ENCODE data around the gene ATP6AP2. TPM values are rescaled to one million over a fixed set of nuclear protein-coding genes. Genes with fewer than 3 reads are reported as not detected.

The ATP6AP2 gene
- total RNA-seq, 4 donors from 2014 or later, result 92.6 to 141 (median 122) TPM

DNA sequence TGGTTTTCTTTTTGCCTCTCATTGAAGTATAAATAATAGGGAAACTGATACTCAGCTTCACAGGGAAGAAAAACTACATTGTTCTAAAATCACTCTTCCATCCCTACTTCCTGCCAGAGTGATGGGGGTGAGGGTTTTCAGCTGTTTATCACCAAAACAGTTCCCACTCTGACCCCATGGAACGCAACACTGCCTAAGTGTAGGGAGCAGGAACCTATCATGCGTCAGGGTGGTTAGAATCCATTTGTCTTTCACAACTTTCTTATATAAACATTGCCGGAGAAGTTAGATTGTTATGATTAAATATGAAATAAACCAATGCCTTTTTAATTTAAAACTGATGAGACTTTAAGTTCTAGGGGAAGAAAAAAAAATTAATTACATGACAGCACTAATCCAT lies 26.6 kb downstream of the ATP6AP2 start:
- WGBS, 2 donors, result 76 to 82% methylated on average over 3 of the region's 3 CpGs
- DNase-seq (ENCODE audit: low spot score in 2 of 2), result no peak
- TF ChIP-seq, protein P1, sequence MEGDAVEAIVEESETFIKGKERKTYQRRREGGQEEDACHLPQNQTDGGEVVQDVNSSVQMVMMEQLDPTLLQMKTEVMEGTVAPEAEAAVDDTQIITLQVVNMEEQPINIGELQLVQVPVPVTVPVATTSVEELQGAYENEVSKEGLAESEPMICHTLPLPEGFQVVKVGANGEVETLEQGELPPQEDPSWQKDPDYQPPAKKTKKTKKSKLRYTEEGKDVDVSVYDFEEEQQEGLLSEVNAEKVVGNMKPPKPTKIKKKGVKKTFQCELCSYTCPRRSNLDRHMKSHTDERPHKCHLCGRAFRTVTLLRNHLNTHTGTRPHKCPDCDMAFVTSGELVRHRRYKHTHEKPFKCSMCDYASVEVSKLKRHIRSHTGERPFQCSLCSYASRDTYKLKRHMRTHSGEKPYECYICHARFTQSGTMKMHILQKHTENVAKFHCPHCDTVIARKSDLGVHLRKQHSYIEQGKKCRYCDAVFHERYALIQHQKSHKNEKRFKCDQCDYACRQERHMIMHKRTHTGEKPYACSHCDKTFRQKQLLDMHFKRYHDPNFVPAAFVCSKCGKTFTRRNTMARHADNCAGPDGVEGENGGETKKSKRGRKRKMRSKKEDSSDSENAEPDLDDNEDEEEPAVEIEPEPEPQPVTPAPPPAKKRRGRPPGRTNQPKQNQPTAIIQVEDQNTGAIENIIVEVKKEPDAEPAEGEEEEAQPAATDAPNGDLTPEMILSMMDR (IDR thresholded peaks at IDR 0.05), result no peak
- TF ChIP-seq POLR2A (IDR thresholded peaks at IDR 0.05), result no peak
- intact Hi-C loops (cut with DNase I; ENCODE audit: low total_unique reads), result no loop called here
- no peak overlapping the region for H3K4me3 ChIP-seq (ENCODE audit: low read depth, poor library complexity, severe bottlenecking)

DNA sequence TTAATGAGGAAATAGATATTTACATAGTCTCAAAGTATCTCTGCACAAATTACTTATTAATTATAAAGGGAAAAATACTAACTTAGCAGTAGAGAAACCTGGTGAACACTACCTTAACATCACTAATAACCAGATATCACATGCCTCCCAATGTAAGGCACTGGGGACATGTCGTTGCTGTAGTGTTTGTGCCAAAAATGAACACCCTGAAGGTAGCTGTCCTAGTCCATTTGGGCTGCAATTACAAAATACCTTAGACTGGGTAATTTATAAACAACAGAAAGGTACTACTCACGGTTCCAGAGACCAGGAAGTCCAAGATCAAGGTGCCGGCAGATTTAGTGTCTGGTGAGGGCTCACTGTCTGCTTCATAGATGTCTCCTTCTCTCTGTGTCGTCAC lies 31.7 kb downstream of the ATP6AP2 start:
- TF ChIP-seq, protein P1 (IDR thresholded peaks at IDR 0.05), result no peak
- TF ChIP-seq POLR2A (IDR thresholded peaks at IDR 0.05), result no peak
- intact Hi-C loops (cut with DNase I; ENCODE audit: low total_unique reads), result no loop called here
- WGBS, 2 donors, result 40 to 49% methylated on average over 4 of the region's 4 CpGs

DNA sequence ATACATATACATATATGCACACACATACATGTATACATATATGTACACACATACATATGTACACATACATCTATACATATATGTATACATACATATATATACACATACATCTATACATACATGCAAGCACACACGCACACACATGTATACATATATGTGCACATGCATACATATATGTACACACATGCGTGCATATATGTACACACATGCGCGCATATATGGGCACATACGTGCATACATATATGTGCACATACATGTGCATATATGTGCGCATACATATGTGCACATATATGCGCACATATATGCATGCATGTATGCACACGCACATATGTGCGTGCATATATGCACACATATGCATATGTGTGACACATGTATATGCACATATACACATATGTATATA lies 35.2 kb downstream of the ATP6AP2 start:
- DNase-seq (ENCODE audit: low spot score in 2 of 2), result no peak
- TF ChIP-seq, protein P1 (IDR thresholded peaks at IDR 0.05), result no peak
- no peak for TF ChIP-seq POLR2A (IDR thresholded peaks at IDR 0.05)
- WGBS, 2 donors, result 82 to 84% methylated on average over 9 of the region's 9 CpGs
- no peak overlapping the region for H3K4me3 ChIP-seq (ENCODE audit: low read depth, poor library complexity, severe bottlenecking)
- intact Hi-C loops (cut with DNase I; ENCODE audit: low total_unique reads), result no loop called here

More for the DNA sequence above, 31.7 kb downstream of the ATP6AP2 start:
- DNase-seq (ENCODE audit: low spot score in 2 of 2), result no peak
- no peak overlapping the region for H3K4me3 ChIP-seq (ENCODE audit: low read depth, poor library complexity, severe bottlenecking)

DNA sequence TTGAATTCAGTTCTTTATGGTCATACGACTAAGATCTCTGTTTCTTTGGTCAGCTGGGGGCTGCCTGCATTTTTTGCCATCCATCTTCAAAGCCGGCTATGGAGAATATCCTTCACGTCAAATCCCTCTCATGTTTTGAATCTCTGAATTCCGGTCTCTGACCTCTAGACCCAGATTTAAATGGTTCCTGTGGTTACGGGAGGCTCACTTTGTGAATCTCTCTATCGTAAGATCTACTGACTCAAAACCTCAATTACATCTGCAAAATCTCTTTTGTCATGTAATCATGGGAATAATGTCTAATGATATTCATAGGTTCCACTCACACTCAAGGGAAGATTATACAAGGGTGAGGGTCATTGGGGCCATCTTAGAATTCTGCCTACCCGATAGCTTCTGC lies 36.8 kb downstream of the ATP6AP2 start:
- H3K4me3 ChIP-seq (ENCODE audit: low read depth, poor library complexity, severe bottlenecking), result no peak overlapping the region
- WGBS, 2 donors, result 79 to 86% methylated on average over 7 of the region's 7 CpGs
- TF ChIP-seq, protein P1 (IDR thresholded peaks at IDR 0.05), result no peak
- no peak for TF ChIP-seq POLR2A (IDR thresholded peaks at IDR 0.05)
- intact Hi-C loops (cut with DNase I; ENCODE audit: low total_unique reads), result no loop called here
- no peak for DNase-seq (ENCODE audit: low spot score in 2 of 2)

DNA sequence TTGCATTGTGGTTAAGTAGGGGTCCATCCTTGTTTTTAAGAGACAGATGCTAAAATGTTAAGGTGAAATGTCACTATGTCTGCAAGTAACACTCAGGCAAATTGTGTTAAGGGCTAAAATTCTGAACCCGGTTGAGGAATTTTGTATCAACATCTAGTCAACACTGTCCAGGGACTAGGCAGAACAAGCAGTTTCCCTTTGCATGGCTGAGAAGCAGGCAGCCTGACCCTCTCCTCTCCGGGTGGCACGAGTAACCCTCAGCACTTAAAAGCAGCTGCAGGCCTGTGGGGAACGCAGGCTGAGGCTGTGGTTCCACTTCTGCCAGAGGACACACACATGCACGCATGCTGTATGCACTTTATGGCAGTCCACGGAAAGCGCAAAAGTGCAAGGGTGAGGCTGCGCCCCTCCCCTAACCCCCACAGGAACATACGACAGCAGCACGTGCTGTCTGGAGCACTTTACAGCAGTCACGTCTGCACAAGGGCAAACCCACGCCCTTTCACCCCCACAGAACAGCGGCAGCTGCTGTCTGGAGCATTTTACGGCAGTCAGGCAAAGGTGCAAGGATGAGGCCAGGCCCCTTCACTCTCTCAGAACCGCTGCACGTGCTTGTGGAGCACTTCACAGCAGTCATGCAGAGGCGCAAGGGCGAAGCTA lies 41.8 kb downstream of the ATP6AP2 start:
- DNase-seq (ENCODE audit: low spot score in 2 of 2), result no peak
- no peak overlapping the region for H3K4me3 ChIP-seq (ENCODE audit: low read depth, poor library complexity, severe bottlenecking)
- no peak for TF ChIP-seq POLR2A (IDR thresholded peaks at IDR 0.05)
- TF ChIP-seq, protein P1 (IDR thresholded peaks at IDR 0.05), result no peak
- intact Hi-C loops (cut with DNase I; ENCODE audit: low total_unique reads), result no loop called here
- WGBS, 2 donors, result 69 to 81% methylated on average over 9 to 18 of the region's 18 CpGs

DNA sequence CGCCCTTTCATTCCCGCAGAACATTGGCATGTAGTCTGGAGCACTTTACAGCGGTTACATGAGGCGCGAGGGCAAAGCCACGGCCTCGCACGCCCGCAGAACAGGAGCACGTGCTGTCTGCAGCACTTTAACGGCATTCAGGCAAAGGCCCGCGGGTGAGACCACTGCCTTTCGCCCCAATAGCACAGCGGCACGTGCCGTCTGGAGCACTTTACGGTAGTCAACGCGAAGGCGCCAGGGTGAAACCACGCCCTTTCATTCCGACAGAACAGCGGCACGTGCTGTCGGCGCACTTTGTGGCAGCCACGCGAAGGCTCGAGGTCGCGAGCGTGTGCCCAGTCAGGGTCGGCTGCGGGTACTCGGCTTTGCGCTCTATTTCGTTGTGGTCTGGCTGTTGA lies 42.4 kb downstream of the ATP6AP2 start, which contains the start of gene MPC1L:
TSS of gene MPC1L (plus strand) at position 290 of the 398 bp plus-strand sequence. CDS start 138 bp downstream, outside the sequence.
- DNase-seq (ENCODE audit: low spot score in 2 of 2), result no peak
- no peak within 1 kb of the TSS for H3K4me3 ChIP-seq (ENCODE audit: low read depth, poor library complexity, severe bottlenecking)
- TF ChIP-seq, protein P1 (IDR thresholded peaks at IDR 0.05), result no peak
- TF ChIP-seq POLR2A (IDR thresholded peaks at IDR 0.05), result no peak
- WGBS, 2 donors, result 91 to 97% methylated on average over 37 of the region's 38 CpGs
- intact Hi-C loops (cut with DNase I; ENCODE audit: low total_unique reads), result no loop called here

Measured in lower leg skin (tissue), 4 donors.